SU-DHL-6 (cell line): ENCODE data around the gene OSBPL9.

Experiments used
- CTCF ChIP-seq: fragments of 200-600 bp; sonication (generic); IDR thresholded peaks from one replicate; pipeline ENCODE4 v1.5.1; 2017; ENCODE audit warnings: antibody characterized with exemption, mild to moderate bottlenecking, low read length, moderate library complexity; ENCODE audit not compliant: insufficient read depth, poor library complexity, severe bottlenecking
- EZH2phosphoT487 ChIP-seq: fragments of 200-600 bp; sonication (generic), shearing (Covaris generic); conservative IDR thresholded peaks from 2 replicates; pipeline ENCODE4 v1.6.1; 2018; ENCODE audit warnings: mild to moderate bottlenecking, antibody characterized with exemption, low read length, moderate library complexity, mixed read lengths

DNA sequence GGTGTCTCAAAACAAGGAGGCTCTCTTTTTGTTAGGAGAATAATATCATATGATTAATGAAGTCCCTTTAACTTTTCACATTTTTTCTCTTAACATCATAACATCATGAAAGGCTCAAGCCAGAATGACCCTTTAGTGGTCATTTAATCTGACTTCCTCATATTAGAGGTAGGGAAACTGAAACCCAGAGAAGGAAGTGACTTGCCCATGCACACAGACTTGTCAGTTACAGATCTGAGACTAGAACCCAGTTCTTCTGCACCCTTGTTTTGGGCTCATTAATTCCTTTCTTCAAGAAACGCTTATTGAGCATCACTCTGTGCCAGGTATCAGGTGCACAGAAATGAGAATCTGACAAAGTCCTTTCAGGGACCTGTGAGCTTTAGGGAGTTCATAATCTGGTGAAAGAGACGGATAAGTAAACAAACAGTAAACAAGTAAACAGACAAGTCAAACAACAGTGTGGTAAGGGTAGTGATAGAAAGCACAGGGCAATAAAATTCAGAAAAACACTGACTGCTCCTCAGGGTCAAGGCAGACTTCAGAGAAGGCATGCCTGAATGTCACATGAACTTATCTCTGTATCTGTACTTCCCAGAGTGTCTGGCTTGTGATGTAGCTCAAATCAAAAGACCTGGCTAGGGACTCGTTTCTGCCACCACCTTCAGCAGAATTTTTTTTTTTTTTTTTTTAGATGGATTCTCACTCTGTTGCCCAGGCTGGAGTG, 38.3 kb upstream of the OSBPL9 start:
- TF ChIP-seq CTCF: no peak
- TF ChIP-seq EZH2phosphoT487: no peak
